ENCODE measurements around the gene TBC1D14. TPM values are rescaled to one million over a fixed set of nuclear protein-coding genes. Genes with fewer than 3 reads are reported as not detected.

Gene TBC1D14
- total RNA-seq, 2 donors from 2014 or later = 43.2 to 46.6 TPM

- Histone ChIP-seq H3K36me3 (no peaks in the 10 kb centered on the region), H3K9me3 (no peaks in the 10 kb centered on the region), H3K9ac (ENCODE audit: low read depth in 2 of 2, low read length in 2 of 2) (no peak overlapping the region), H3K4me1 (peaks cover 3% of the 10 kb centered on the region), H3K4me3 (no peak overlapping the region), H3K27ac (no peak overlapping the region), H3K27me3 (no peaks in the 10 kb centered on the region)
- DNase-seq = peak; percentile 47
- TF ChIP-seq, protein P1, sequence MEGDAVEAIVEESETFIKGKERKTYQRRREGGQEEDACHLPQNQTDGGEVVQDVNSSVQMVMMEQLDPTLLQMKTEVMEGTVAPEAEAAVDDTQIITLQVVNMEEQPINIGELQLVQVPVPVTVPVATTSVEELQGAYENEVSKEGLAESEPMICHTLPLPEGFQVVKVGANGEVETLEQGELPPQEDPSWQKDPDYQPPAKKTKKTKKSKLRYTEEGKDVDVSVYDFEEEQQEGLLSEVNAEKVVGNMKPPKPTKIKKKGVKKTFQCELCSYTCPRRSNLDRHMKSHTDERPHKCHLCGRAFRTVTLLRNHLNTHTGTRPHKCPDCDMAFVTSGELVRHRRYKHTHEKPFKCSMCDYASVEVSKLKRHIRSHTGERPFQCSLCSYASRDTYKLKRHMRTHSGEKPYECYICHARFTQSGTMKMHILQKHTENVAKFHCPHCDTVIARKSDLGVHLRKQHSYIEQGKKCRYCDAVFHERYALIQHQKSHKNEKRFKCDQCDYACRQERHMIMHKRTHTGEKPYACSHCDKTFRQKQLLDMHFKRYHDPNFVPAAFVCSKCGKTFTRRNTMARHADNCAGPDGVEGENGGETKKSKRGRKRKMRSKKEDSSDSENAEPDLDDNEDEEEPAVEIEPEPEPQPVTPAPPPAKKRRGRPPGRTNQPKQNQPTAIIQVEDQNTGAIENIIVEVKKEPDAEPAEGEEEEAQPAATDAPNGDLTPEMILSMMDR (IDR thresholded peaks at IDR 0.05) = no peak
- intact Hi-C loops (cut with DNase I) = loop anchor here (2.0 to 5.0 kb wide), 3 partner anchors 86 to 356 kb away; partner anchors contain the start of gene BLOC1S4
These were observed 164.1 kb downstream of the TBC1D14 start for GRCh38 chr4:7073526-7074390.

- H3K27ac ChIP-seq = no peak overlapping the region
- intact Hi-C loops (cut with DNase I) = loop anchor here (5.0 kb wide), 2 partner anchors 87 to 357 kb away; partner anchors contain the start of gene BLOC1S4
- TF ChIP-seq, protein P1 (IDR thresholded peaks at IDR 0.05) = no peak
- no peak overlapping the region for H3K9ac ChIP-seq (ENCODE audit: low read depth in 2 of 2, low read length in 2 of 2)
- no peak for DNase-seq
- H3K9me3 ChIP-seq = no peaks in the 10 kb centered on the region
- no peaks in the 10 kb centered on the region for H3K36me3 ChIP-seq
- H3K4me1 ChIP-seq = no peaks in the 10 kb centered on the region
- H3K4me3 ChIP-seq = no peak overlapping the region
- no peaks in the 10 kb centered on the region for H3K27me3 ChIP-seq
These were observed 164.8 kb downstream of the TBC1D14 start for GRCh38 chr4:7074426-7074825.

DNA sequence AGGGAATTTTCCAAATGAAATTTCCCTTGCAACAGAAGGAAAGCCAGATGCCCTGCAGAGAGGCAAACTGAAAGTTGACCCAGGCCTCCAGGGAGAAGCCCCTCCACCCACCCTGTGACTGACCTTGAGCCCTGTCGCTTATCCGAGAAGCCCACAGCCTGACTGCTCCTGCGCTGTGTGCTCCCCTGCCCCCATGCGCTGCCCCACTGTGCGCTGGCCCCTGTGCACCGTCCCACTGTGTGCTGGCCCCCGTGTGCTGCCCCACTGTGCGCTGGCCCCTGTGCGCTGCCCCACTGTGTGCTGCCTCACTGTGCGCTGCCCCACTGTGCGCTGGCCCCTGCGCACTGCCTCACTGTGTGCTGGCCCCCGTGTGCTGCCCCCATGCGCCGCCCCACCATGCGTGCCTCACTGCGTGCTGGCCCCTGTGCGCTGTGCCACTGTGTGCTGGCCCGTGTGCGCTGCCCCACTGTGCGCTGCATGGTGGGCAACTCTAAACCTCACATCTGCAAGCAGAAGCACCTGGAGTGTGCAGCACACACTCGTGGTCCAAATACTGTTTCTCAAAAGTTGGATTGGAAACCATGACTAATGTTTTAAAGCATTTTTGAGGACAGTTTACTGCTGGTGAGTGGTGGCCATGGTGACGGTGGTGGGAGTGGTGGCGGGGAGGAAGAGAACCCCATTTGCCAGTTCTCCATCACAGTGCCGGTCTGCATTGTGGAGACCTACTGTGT, 166.5 kb downstream of the TBC1D14 start:
- H3K36me3 ChIP-seq = no peaks in the 10 kb centered on the region
- no peaks in the 10 kb centered on the region for H3K4me1 ChIP-seq
- TF ChIP-seq, protein P1 (IDR thresholded peaks at IDR 0.05) = no peak
- H3K4me3 ChIP-seq = no peak overlapping the region
- H3K27ac ChIP-seq = no peak overlapping the region
- H3K27me3 ChIP-seq = no peaks in the 10 kb centered on the region
- intact Hi-C loops (cut with DNase I) = no loop called here
- no peak for DNase-seq
- peak overlapping the region in 1 of 2 donors; percentile 12 for H3K9ac ChIP-seq (ENCODE audit: low read depth in 2 of 2, low read length in 2 of 2)
- H3K9me3 ChIP-seq = no peaks in the 10 kb centered on the region

DNA sequence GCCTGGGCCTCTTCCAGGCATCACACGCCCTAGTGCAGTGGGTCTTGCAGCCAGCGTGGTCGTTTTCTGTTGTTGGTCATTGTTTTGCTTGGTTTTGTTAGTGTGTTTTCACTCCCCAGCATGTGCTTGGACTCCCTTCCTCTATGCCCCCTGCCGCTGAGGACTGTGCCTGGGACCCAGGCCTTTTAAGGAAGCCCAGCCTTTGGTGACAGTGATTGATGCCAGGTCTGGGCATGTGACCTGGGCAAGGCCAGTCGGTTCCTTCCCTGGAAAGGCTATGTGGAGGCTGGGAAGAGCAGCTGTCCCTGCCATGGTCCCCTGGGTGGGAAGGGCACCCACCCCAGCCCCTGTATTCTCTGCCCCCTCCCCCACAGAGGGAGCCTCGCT, 167.1 kb downstream of the TBC1D14 start:
- no peaks in the 10 kb centered on the region for H3K4me1 ChIP-seq
- peak overlapping the region in 1 of 2 donors; percentile 12 for H3K9ac ChIP-seq (ENCODE audit: low read depth in 2 of 2, low read length in 2 of 2)
- H3K9me3 ChIP-seq = no peaks in the 10 kb centered on the region
- intact Hi-C loops (cut with DNase I) = no loop called here
- H3K27ac ChIP-seq = no peak overlapping the region
- no peaks in the 10 kb centered on the region for H3K27me3 ChIP-seq
- H3K4me3 ChIP-seq = no peak overlapping the region
- TF ChIP-seq, protein P1 (IDR thresholded peaks at IDR 0.05) = no peak
- no peaks in the 10 kb centered on the region for H3K36me3 ChIP-seq
- DNase-seq = no peak

- H3K4me3 ChIP-seq = no peak overlapping the region
- no peaks in the 10 kb centered on the region for H3K4me1 ChIP-seq
- H3K27me3 ChIP-seq = no peaks in the 10 kb centered on the region
- no peak overlapping the region for H3K27ac ChIP-seq
- H3K9ac ChIP-seq (ENCODE audit: low read depth in 2 of 2, low read length in 2 of 2) = no peak overlapping the region
- TF ChIP-seq, protein P1 (IDR thresholded peaks at IDR 0.05) = no peak
- no peaks in the 10 kb centered on the region for H3K9me3 ChIP-seq
- intact Hi-C loops (cut with DNase I) = no loop called here
- DNase-seq = no peak
- H3K36me3 ChIP-seq = no peaks in the 10 kb centered on the region
These were observed 167.7 kb downstream of the TBC1D14 start for GRCh38 chr4:7077371-7077770.

All from colonic mucosa (tissue), 4 donors.